HG03280 (cell line): Measurements from ENCODE around the gene DNAJC25.
"Not testable (repeated sequence)": the region's sequence is repeated elsewhere in the genome, so short reads cannot be mapped to it uniquely, and the experiment has no call there.

ENCODE experiments used
- ATAC-seq: cut with Tn5 transposase; IDR thresholded peaks from one replicate; pipeline ENCODE4 v1.9.1; 2021; ENCODE audit warnings: mild to moderate bottlenecking, moderate library complexity; ENCODE audit not compliant: unreplicated experiment

Gene DNAJC25

DNA sequence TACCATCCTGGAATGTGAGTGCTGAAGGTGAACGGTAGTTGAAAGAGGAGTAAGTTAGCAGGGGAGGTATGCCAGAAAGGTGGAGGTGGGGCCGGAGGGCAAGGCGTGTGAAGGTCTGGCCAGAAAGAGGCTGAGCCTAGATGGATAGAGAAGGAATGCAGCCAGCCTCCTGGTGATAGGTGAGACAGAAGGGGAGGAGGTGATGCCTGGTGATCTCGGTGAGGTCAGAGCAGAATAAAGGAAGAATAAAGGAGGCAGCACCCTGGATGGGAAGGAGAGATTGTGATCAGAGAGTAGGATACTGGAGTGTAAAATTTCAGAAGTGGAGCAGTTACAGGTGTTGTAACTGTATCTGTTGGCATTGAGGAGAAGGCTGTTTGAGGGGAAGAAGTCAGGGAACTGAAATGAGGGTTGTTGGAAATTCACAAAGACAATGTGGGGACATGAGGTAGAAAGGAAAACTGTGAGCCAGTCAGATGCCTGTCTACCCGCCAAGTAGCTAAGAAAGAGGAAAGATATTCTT lies 32.2 kb downstream of the DNAJC25 start:
- ATAC-seq, result no peak

DNA sequence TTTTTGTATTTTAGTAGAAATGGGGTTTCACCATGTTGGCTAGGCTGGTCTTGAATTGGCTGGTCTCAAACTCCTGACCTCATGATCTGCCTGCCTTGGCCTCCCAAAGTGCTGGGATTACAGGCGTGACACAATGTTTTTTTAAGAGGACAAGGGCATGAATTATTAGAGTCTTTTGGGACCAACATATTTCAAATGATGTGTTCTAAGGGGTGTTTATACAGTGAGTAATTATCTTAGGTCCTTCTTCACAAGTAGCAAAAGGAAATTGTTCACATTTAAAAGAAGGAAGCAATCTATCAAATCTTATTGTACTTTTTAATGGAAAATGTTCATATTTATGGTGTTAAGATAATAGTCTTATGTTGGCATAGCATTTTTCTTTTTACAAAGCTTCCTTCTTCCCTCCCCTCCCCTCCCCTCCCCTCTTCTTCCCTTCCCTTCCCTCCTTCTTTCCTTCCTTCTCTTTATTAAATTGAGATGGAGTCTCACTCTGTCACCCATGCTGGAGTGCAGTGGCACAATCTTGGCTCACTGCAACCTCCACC lies 37.0 kb downstream of the DNAJC25 start:
- no peak for ATAC-seq

DNA sequence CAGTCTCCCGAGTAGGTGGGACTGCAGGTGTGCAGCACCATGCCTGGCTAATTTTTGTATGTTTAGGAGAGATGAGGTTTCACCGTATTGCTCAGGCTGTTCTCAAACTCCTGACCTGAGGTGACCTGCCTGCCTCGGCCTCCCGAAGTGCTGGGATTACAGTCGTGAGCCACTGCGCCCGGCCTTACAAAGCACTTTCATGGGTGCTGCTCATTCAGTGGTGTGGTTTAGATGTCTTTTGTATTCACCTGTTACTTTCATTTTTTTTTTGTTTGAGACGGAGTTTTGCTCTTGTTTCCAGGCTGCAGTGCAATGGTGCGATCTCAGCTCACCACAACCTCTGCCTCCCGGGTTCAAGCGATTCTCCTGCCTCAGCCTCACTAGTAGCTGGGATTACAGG lies 37.5 kb downstream of the DNAJC25 start:
- ATAC-seq, result not testable (repeated sequence)

DNA sequence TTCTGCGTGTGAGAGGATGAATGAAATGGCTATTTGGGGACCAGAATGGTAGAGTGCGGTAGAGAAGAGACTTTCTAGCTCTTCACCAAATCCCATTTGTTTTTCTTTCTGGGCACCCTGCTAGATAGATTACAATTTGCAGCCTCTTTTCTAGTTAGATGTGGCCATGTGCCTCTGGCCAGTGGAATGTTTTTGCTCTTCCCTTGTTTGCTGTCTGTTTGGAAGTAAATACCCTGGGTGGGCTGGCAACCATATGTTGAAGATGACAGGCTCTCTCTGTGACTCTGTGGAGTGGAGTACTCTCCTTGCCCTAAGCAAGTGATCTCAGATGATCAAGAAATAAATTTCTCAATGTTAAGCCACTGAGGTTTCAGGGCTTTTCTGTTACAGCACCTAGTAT lies 43.2 kb downstream of the DNAJC25 start:
- ATAC-seq, result no peak

DNA sequence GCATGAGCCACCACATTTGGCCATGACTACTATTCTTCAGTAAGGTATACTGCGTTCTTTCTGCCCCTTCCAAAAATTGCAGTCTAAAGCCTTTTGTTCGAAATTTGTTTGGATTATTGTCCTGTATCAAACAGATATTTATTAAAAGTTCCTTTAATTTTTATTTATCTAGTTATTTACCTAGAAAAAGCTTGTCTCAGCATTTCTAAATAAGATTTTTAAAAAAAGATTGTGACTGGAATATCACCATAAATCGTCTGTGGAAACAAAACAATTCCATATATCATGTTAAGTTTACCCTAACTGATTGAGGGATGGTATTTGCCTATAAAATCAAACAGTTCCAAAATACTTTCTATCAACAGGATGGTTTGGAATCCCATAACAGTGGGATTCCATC lies 45.0 kb downstream of the DNAJC25 start:
- no peak for ATAC-seq

DNA sequence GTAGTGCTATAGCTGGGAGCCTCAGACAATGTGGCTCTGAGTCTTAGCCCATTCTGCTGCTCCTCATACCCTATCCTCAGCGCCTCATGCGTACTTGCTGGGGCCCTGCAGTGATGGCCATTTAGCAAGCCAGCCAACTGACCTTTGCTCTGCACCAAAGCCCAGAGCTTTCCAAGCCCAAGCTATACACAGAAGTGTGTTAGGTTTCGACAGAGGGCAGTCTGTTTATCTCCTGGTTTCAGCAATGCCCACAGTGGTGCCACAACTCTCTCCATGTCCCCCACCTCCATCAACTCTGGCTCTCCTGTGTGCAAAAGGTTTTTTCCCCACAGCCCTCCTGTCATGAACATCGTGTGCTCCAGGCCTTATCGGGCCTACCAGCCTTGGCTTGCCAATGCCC lies 47.2 kb downstream of the DNAJC25 start:
- no peak for ATAC-seq

DNA sequence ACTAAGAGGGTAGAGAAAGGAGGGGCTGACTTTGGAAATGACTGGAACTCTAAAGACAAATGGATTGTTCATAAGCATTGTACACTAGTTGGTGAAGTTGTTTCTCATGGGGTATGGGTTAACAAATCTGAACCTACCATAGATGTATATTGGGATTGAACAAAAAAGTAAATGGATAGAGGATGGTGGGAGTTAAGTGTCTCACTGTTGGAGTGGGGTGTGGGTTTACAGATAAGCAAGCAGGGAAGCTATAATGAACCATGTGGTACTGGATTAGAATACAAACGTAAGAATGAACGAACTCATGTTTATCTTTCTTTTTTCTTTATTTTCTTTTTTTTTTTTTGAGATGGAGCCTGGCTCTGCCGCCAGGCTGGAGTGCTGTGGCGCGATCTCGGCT lies 48.1 kb downstream of the DNAJC25 start:
- ATAC-seq, result no peak

DNA sequence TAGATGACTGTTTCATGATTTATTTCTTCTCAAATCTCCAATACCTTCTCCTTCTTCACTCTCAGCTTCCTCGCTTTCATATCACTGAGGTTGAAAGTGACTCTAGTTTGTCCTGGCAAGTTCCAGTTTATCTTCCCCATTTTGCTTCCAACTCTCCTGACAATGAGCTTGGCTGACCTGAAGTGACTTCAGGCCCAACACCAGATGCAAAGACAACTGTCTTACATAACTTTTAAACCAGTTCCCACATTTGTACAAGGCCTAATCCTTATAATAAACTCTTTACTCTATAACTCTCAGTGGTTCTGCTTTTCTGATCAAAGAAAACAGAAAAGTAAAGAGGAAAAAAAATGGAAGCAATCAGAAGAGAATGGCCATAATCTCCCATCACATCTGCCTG lies 52.3 kb downstream of the DNAJC25 start:
- ATAC-seq, result no peak

DNA sequence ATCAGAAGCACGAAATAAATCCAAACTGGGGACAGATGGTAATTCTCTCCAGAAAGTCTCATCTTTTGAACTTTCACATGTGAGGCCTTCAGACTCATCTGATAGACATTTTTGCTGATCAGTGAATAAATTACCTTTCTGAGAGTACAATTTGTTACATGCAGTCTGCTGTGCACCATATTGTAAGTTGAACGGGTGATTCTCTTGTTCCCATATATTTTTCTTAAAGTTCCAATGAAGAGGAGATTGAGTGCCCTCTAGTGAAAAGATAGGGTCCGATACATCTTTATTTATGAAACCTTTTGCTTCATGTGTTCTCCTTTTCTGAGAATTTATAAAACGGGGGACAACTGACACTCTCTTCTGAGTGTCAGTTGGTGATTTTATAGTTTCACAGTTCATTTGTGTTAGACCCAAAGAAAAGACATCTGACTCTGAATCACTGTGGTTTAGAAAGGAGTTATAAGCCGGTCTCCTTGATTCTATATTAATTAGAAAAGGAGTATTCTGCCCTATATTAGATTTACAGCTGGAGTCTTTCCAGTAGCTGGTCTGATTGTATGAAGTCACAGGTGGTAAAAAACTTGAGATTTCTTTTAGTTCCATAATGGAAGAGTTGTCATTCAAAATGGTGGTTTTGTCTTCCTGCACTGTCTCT lies 60.7 kb downstream of the DNAJC25 start:
- ATAC-seq, result no peak

DNA sequence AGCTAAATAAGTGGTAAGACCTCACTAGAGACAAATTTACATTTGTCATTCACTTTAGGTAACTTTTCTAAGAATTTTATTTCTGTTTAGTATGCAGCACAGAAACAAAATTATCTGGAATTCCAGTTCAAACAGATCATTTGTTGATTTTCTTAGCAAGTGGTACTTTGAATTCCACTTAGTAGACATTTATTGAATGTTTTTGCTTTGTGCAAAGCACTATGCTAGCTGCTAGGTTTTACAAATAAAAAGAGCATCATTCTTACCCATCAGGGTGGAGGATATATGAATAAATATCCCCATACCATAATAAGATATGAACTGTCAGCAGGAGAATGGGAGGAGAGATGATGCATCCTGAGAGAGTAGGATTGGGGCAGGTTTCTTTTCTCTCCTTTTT lies 65.7 kb downstream of the DNAJC25 start:
- no peak for ATAC-seq

DNA sequence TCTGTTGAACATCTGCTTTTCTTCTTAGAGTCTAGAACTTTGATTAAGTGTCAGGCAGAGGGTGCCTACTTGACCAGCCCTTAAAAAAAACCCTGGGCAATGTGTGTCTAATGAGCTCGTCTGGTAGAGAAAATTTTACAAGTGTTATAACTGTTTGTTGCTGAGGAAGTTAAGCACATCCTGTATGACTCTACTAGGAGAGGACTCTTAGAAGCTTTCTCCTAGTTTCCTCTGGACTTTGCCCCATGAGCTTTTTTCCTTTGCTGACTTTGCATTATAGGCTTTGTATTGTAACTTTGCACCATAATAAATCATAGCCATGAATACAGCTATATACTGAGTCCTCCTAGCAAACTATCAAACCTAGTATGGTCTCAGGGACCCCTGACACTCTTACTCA lies 69.6 kb downstream of the DNAJC25 start:
- no peak for ATAC-seq
